Activated naive CD8-positive, alpha-beta T cell treated with anti-CD3 and anti-CD28 coated beads, Interleukin-2, amount 10 ng/mL, durations not matched to agents 7 days and 5 days (primary cell): ENCODE measurements around the gene PISD. TPM values are rescaled to one million over a fixed set of nuclear protein-coding genes. Genes with fewer than 3 reads are reported as not detected.
A peak's percentile ranks its signal among the peaks of the same experiment; 100 is the strongest.
"Not testable (repeated sequence)": the region's sequence is repeated elsewhere in the genome, so short reads cannot be mapped to it uniquely, and the experiment has no call there.

Experiments
- ATAC-seq: fragments of 150-1000 bp; cut with Tn5 transposase; one replicate; pipeline ENCODE4 v1.10.0; 2021; ENCODE audit warnings: low read depth, moderate library complexity
- POLR2A ChIA-PET: fragments of 350-600 bp; sonication (Branson Sonifier 250); formaldehyde crosslinking; loops from one replicate; lab custom pipeline; 2021; ENCODE audit warnings: antibody characterized with exemption; lab: Charles Lee
- DNase-seq: peaks from one replicate; pipeline ENCODE4 v3.0.0; 2021
- H3K27ac Mint-ChIP-seq: one replicate; pipeline ENCODE4 v1.8.0; 2022; ENCODE audit warnings: mild to moderate bottlenecking, mixed read lengths
- H3K27me3 Mint-ChIP-seq: one replicate; pipeline ENCODE4 v1.8.0; 2022; ENCODE audit warnings: mild to moderate bottlenecking, moderate library complexity, mixed read lengths
- H3K36me3 Mint-ChIP-seq: one replicate; pipeline ENCODE4 v1.8.0; 2021; ENCODE audit warnings: mild to moderate bottlenecking, mixed read lengths
- H3K4me1 Mint-ChIP-seq: one replicate; pipeline ENCODE4 v1.8.0; 2021; ENCODE audit warnings: mixed read lengths
- H3K4me3 Mint-ChIP-seq: one replicate; pipeline ENCODE4 v1.8.0; 2022; ENCODE audit warnings: mild to moderate bottlenecking, moderate library complexity, mixed read lengths
- H3K9me3 Mint-ChIP-seq: one replicate; pipeline ENCODE4 v1.8.0; 2021; ENCODE audit warnings: mixed read lengths
- total RNA-seq, 2 experiments: library from RNA; stranded (reverse); gene quantifications; one replicate each; pipeline ENCODE4 v1.2.3, GENCODE V29; 2021

PISD gene
- 10 to 100 TPM; 25.4 to 26.1 TPM for total RNA-seq

- peaks cover 29% of the 10 kb centered on the region for H3K4me1 Mint-ChIP-seq
- peak within 1 kb of the TSS; percentile 100 for H3K4me3 Mint-ChIP-seq
- ATAC-seq = peak; percentile 88
- no peaks in the 10 kb centered on the region for H3K27me3 Mint-ChIP-seq
- no peaks in the 10 kb centered on the region for H3K36me3 Mint-ChIP-seq
- DNase-seq = peak; percentile 98
- H3K27ac Mint-ChIP-seq = peak within 1 kb of the TSS; percentile 96
- H3K9me3 Mint-ChIP-seq = no peaks in the 10 kb centered on the region
- POLR2A ChIA-PET = interaction anchor here (0.6 to 2.5 kb wide), 9 partner anchors 15 to 308 kb away, joined by 3 to 22 read pairs (median 5); partner anchors contain the start of gene DEPDC5
Measured at GRCh38 chr22:31661851-31662667, at the start of gene PISD. Gene PISD, minus strand, starts transcription at chr22:31662215. Its CDS starts 7 bp downstream, at chr22:31662208.

- H3K27ac Mint-ChIP-seq, DNase-seq, H3K4me3 Mint-ChIP-seq, H3K4me1 Mint-ChIP-seq, H3K27me3 Mint-ChIP-seq, POLR2A ChIA-PET, ATAC-seq, H3K9me3 Mint-ChIP-seq: not testable (repeated sequence)
- peaks cover 28% of the 10 kb centered on the region for H3K36me3 Mint-ChIP-seq
Measured at GRCh38 chr22:31711226-31711625, 49.2 kb upstream of the PISD start.

DNA sequence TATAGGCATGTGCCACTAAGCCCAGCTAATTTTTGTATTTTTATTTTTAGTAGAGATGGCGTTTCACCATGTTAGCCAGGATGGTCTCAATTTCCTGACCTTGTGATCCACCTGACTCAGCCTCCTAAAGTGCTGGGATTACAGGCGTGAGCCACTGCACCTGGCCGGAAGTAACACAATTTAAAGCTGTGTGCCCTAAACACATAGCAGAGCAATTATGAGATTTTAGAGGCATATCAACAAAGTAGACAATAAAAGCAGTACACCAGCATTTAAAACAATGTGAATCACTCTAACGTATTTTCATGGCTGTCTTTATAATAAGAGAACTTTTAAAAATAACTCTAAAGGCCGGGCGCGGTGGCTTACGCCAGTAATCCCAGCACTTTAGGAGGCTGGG lies 45.5 kb upstream of the PISD start:
- Mint-ChIP-seq H3K4me3 (no peak overlapping the region), H3K9me3 (no peaks in the 10 kb centered on the region), H3K36me3 (peaks cover 28% of the 10 kb centered on the region), H3K4me1 (no peaks in the 10 kb centered on the region), H3K27ac (no peak overlapping the region), H3K27me3 (no peaks in the 10 kb centered on the region)
- POLR2A ChIA-PET = interaction anchor here (0.6 kb wide), 2 partner anchors 10 to 125 kb away, joined by 4 read pairs; no protein-coding TSS in a partner anchor
- no peak for ATAC-seq
- DNase-seq = no peak

GRCh38 chr22:31695423-31695822 lies 33.4 kb upstream of the PISD start:
- Mint-ChIP-seq H3K36me3 (peaks cover 35% of the 10 kb centered on the region), H3K9me3 (no peaks in the 10 kb centered on the region), H3K4me1 (peaks cover 28% of the 10 kb centered on the region), H3K27me3 (no peaks in the 10 kb centered on the region), H3K27ac (peak overlapping the region; percentile 58), H3K4me3 (no peak overlapping the region)
- DNase-seq = no peak
- POLR2A ChIA-PET = interaction anchor here (1.0 to 1.1 kb wide), 2 partner anchors 8 to 19 kb away, joined by 3 to 4 read pairs; no protein-coding TSS in a partner anchor
- peak; percentile 43 for ATAC-seq

DNA sequence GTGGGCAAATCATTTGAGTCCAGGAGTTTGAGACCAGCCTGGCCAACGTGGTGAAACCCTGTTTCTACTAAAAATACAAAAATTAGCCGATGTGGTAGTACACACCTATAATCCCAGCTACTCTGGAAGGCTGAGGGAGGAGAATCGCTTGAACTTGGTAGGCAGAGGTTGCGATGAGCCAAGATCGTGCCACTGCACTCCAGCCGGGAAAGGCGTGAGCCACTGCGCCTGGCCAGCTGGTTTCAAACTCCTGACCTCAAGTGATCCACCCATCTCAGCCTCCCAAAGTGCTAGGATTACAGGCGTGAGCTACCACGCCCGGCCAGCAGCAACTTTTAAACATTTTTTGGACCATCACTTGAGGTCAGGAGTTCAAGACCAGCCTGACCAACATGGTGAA lies 32.0 kb upstream of the PISD start:
- ATAC-seq, DNase-seq, H3K9me3 Mint-ChIP-seq, H3K27me3 Mint-ChIP-seq, POLR2A ChIA-PET, H3K27ac Mint-ChIP-seq, H3K4me3 Mint-ChIP-seq: not testable (repeated sequence)
- H3K36me3 Mint-ChIP-seq = peaks cover 37% of the 10 kb centered on the region
- H3K4me1 Mint-ChIP-seq = peaks cover 28% of the 10 kb centered on the region

DNA sequence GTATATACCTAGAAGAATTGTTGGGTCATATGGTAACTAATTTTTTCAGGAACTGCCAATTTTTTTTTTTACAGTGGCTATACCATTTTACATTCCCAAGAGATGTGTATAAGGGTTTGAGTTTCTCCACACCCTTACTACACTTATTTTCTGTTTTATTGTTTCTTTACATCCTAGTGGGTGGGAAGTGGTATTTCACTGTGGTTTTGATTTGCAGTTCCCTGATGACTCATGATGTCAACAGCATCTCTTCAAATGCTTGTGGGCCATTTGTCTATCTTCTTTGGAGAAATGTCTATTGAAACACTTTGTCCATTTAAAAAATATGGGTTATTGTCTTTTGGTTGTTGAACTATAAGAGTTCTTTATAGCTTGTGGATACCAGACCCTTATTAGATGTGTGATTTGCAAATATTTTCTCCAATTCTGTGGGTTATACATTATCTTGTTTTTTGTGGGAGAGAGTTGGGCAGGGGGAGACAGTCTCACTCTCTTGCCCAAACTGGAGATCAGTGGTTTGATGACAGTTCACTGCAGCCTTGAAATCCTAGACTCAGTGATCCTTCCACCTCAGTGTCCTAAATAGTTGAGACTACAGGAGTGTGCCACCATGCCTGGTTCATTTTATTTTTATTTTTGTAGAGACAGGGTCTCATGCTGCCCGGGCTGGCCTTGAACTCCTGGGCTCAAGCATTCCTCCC lies 30.3 kb upstream of the PISD start:
- ATAC-seq (peak; percentile 83), DNase-seq (no peak)
- Mint-ChIP-seq H3K27ac (peak overlapping the region; percentile 93), H3K36me3 (peaks cover 38% of the 10 kb centered on the region), H3K4me3 (peak overlapping the region; percentile 66), H3K27me3 (no peaks in the 10 kb centered on the region), H3K4me1 (peaks cover 28% of the 10 kb centered on the region), H3K9me3 (no peaks in the 10 kb centered on the region)
- POLR2A ChIA-PET = interaction anchor here (2.2 kb wide), 1 partner anchor 15 kb away, joined by 6 read pairs; no protein-coding TSS in a partner anchor

DNA sequence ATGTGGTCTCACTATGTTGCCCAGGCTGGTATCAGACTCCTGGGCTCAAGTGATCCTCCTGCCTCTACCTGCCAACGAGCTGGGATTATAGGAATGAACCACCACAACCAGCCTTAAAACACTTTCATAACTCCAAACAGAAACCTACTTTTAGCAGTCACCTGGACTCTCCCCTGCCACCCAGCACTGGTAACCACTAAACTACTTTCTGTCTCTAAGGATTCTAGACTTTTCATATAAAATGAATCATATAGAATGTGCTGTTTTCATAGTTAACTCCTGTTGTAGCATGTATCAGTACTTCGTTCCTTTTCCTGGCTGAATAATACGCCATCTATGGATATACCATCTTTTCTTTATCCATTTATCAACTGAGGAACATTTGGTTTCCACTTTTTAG lies 29.4 kb upstream of the PISD start:
- Mint-ChIP-seq H3K9me3 (no peaks in the 10 kb centered on the region), H3K4me1 (peaks cover 25% of the 10 kb centered on the region), H3K27ac (peak overlapping the region; percentile 1), H3K36me3 (peaks cover 36% of the 10 kb centered on the region), H3K4me3 (peak overlapping the region; percentile 66), H3K27me3 (no peaks in the 10 kb centered on the region)
- POLR2A ChIA-PET = interaction anchor here (2.2 kb wide), 1 partner anchor 14 kb away, joined by 6 read pairs; no protein-coding TSS in a partner anchor
- DNase-seq (no peak), ATAC-seq (no peak)

- no peak overlapping the region for H3K27ac Mint-ChIP-seq
- H3K9me3 Mint-ChIP-seq = no peaks in the 10 kb centered on the region
- no peak overlapping the region for H3K4me3 Mint-ChIP-seq
- ATAC-seq (no peak), DNase-seq (no peak)
- H3K36me3 Mint-ChIP-seq = peaks cover 28% of the 10 kb centered on the region
- H3K4me1 Mint-ChIP-seq = peaks cover 8% of the 10 kb centered on the region
- no peaks in the 10 kb centered on the region for H3K27me3 Mint-ChIP-seq
- POLR2A ChIA-PET = no interaction called here
Measured at GRCh38 chr22:31683181-31684105, 21.4 kb upstream of the PISD start.

GRCh38 chr22:31682751-31683150 lies 20.7 kb upstream of the PISD start:
- POLR2A ChIA-PET = interaction anchor here (0.6 kb wide), 1 partner anchor 12 kb away, joined by 3 read pairs; no protein-coding TSS in a partner anchor
- H3K27ac Mint-ChIP-seq = no peak overlapping the region
- H3K4me1 Mint-ChIP-seq = peaks cover 8% of the 10 kb centered on the region
- no peaks in the 10 kb centered on the region for H3K27me3 Mint-ChIP-seq
- no peak overlapping the region for H3K4me3 Mint-ChIP-seq
- DNase-seq (no peak), ATAC-seq (no peak)
- H3K9me3 Mint-ChIP-seq = no peaks in the 10 kb centered on the region
- peaks cover 22% of the 10 kb centered on the region for H3K36me3 Mint-ChIP-seq

DNA sequence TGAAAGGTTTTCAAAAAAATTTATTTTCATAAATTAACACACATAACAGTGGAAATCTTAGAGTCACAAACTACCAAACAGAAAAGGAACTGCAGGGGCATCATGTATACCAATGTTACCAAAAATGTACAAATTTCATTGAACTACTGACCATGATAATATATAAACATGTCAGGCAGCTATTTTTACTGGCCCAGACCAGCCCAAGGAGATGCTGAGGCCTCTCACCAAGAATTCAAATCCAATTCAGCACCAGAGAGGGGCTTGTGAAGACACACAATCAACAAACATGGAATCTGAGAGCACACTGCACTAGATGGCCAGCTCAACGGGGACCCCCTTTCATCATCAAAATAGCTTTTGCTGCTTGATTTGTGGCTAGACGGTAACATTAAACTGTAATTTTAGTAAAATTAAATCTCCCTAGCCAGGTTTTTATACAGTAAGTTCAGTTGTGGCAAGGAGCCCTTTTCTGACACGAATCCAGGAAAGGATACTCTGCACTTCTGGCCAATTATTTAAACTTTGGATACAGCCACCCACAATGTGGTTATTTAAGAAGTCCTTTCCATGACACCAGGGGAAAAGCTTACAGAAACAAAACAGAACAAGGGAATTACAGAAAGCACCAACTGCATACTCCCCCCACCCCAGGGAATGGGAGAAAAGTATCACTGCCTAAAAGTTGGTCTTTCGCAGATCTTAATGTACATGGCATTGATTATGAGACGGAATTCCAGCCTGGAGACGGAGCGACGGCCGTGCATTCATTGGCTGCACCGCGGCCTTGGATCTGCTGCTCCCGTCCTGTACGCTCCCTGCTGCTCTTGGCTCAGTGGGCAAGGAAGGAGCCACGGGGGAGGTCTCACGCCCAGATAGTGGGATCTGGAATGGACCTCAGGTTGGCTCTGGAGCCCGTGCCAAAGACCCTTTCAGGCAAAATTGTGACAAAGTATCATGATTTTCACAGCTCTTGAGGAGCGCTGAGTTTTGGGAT lies 19.6 kb upstream of the PISD start:
- POLR2A ChIA-PET = no interaction called here
- Mint-ChIP-seq H3K4me3 (no peak overlapping the region), H3K27me3 (no peaks in the 10 kb centered on the region), H3K9me3 (no peaks in the 10 kb centered on the region), H3K36me3 (peaks cover 18% of the 10 kb centered on the region), H3K27ac (no peak overlapping the region), H3K4me1 (peaks cover 10% of the 10 kb centered on the region)
- no peak for DNase-seq
- ATAC-seq = no peak

GRCh38 chr22:31680861-31681341 lies 18.9 kb upstream of the PISD start:
- DNase-seq (no peak), ATAC-seq (no peak)
- Mint-ChIP-seq H3K9me3 (no peaks in the 10 kb centered on the region), H3K27me3 (no peaks in the 10 kb centered on the region), H3K4me1 (peaks cover 13% of the 10 kb centered on the region), H3K27ac (no peak overlapping the region), H3K4me3 (no peak overlapping the region), H3K36me3 (peaks cover 18% of the 10 kb centered on the region)
- POLR2A ChIA-PET = no interaction called here

GRCh38 chr22:31678748-31679147 lies 16.7 kb upstream of the PISD start:
- H3K4me3 Mint-ChIP-seq = no peak overlapping the region

More at GRCh38 chr22:31678748-31679147, 16.7 kb upstream of the PISD start:
- peaks cover 1% of the 10 kb centered on the region for H3K36me3 Mint-ChIP-seq
- DNase-seq (no peak), ATAC-seq (no peak)
- peak overlapping the region; percentile 66 for H3K27ac Mint-ChIP-seq
- H3K27me3 Mint-ChIP-seq = no peaks in the 10 kb centered on the region
- peaks cover 11% of the 10 kb centered on the region for H3K4me1 Mint-ChIP-seq
- no peaks in the 10 kb centered on the region for H3K9me3 Mint-ChIP-seq
- POLR2A ChIA-PET = no interaction called here
